HepG2 (cell line): ENCODE data around the gene UPK1A. TPM values are rescaled to one million over a fixed set of nuclear protein-coding genes. Genes with fewer than 3 reads are reported as not detected.

Experiments used
- FOXC1 ChIP-seq: sonication (generic); formaldehyde crosslinking; IDR thresholded peaks from 2 replicates; pipeline ENCODE4 v1.8.0; 2022; ENCODE audit warnings: mild to moderate bottlenecking, missing genetic modification reagents, borderline replicate concordance
- HNRNPK ChIP-seq: fragments of 200-400 bp; formaldehyde crosslinking; IDR thresholded peaks from 2 replicates; pipeline ENCODE4 v1.6.1; 2018; ENCODE audit warnings: low read length, low read depth, moderate library complexity, mild to moderate bottlenecking; ENCODE audit not compliant: poor library complexity, severe bottlenecking
- JUNB ChIP-seq: sonication (generic); formaldehyde crosslinking; IDR thresholded peaks from 2 replicates; pipeline ENCODE4 v1.8.0; 2022; ENCODE audit warnings: missing genetic modification reagents, mild to moderate bottlenecking, borderline replicate concordance
- MAF1 ChIP-seq: sonication (generic); formaldehyde crosslinking; IDR thresholded peaks from 2 replicates; pipeline ENCODE4 v1.5.0; 2020; ENCODE audit warnings: missing genetic modification reagents, borderline replicate concordance
- MTA3 ChIP-seq: sonication (generic); formaldehyde crosslinking; IDR thresholded peaks from 2 replicates; pipeline ENCODE4 v1.4.0; 2020; ENCODE audit warnings: missing genetic modification reagents
- RFX5 ChIP-seq: IDR thresholded peaks from 2 replicates; pipeline ENCODE4 v1.6.1; 2011; ENCODE audit warnings: low read depth, low read length, improper control_type of control experiment
- STAT5B ChIP-seq: sonication (generic); formaldehyde crosslinking; IDR thresholded peaks from 2 replicates; pipeline ENCODE4 v1.4.0; 2020; ENCODE audit warnings: missing genetic modification reagents
- ZNF136 ChIP-seq: sonication (generic); formaldehyde crosslinking; IDR thresholded peaks from 2 replicates; pipeline ENCODE4 v1.8.1; 2022; ENCODE audit warnings: low read depth, mild to moderate bottlenecking, moderate library complexity, missing genetic modification reagents
- ZNF235 ChIP-seq: sonication (generic); formaldehyde crosslinking; IDR thresholded peaks from 2 replicates; pipeline ENCODE4 v1.8.1; 2023; ENCODE audit warnings: mild to moderate bottlenecking, missing genetic modification reagents, borderline replicate concordance
- ZNF24 ChIP-seq: fragments of 450-650 bp; IDR thresholded peaks from 2 replicates; pipeline ENCODE4 v1.6.1; 2017; ENCODE audit warnings: antibody characterized with exemption, mild to moderate bottlenecking
- ZNF615 ChIP-seq: sonication (generic); formaldehyde crosslinking; IDR thresholded peaks from 2 replicates; pipeline ENCODE4 v1.5.0; 2020; ENCODE audit warnings: mild to moderate bottlenecking, missing genetic modification reagents, borderline replicate concordance
- polyA plus RNA-seq, 8 experiments: library from polyadenylated mRNA; depleted of rRNA in 3 of 8; stranded (reverse) in 7 of 8; unstranded in 1 of 8; fragments of >200 nt; fragmentation: Illumina TruSeq in 4 of 8; extraction: Trizol in 4 of 8; gene quantifications; 2 replicates each; pipeline versions ENCODE4 v1.2.1 to v1.2.3, GENCODE V29; 2011 to 2016; ENCODE audit warnings: low read depth in 4 of 8, missing spikeins in 1 of 8, mixed read lengths in 1 of 8; ENCODE audit not compliant: insufficient read depth in 1 of 8
- total RNA-seq, 5 experiments: library from RNA; depleted of rRNA; stranded (reverse); fragments of >200 nt; fragmentation: Illumina TruSeq; extraction: Trizol; gene quantifications; 2 replicates each; pipeline ENCODE4 v1.2.3, GENCODE V29; 2016; ENCODE audit warnings: low read depth in 1 of 5
- TF ChIP-seq, protein P1 (sequence below): sonication (generic); formaldehyde crosslinking; IDR thresholded peaks from 2 replicates; pipeline ENCODE4 v1.8.1; 2023; ENCODE audit warnings: mild to moderate bottlenecking, missing genetic modification reagents
- TF ChIP-seq, protein P2 (sequence below): sonication (generic); formaldehyde crosslinking; IDR thresholded peaks from 2 replicates; pipeline ENCODE4 v1.5.1; 2020; ENCODE audit warnings: mild to moderate bottlenecking, missing genetic modification reagents, moderate library complexity
- TF ChIP-seq, protein P3 (sequence below): sonication (generic); formaldehyde crosslinking; IDR thresholded peaks from 2 replicates; pipeline ENCODE4 v1.8.0; 2022; ENCODE audit warnings: missing genetic modification reagents, mild to moderate bottlenecking, moderate library complexity, borderline replicate concordance

The UPK1A gene
- total and polyA plus RNA-seq, 2 of the 13 experiments (the other 11 are each of a cell fraction or from before 2014, with no cell fraction given), result 2.9 TPM; not detected in 1

DNA sequence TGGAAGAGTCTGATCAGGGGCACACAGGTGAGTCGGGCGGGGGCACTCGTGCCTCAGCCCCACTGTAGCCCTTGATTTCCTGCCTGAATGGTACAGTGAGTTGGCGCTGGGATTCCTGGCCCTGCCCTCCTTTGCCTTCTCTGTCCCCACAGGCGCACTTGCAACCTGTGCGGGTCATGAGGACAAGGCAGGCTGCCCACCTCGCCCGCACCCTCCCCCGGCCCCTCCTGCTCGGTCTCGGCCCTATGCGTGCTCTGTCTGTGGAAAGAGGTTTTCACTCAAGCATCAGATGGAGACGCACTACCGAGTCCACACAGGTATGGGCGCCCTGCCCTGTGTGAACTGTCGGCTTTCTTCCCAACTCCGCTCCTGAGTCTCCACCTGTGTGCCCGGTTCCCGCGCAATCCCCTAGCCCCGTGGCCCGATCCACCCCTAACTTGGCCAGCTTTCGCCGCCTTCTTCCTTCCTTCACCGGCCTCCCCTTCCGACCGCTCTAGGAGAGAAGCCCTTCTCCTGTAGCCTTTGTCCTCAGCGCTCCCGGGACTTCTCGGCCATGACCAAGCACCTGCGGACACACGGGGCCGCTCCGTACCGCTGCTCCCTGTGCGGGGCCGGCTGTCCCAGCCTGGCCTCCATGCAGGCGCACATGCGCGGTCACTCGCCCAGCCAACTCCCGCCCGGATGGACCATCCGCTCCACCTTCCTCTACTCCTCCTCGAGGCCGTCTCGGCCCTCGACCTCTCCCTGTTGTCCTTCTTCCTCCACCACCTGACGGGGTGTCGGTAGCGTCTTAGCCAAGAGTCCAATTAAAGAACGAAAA, 49.9 kb downstream of the UPK1A start (continued):
- TF ChIP-seq, protein P1, sequence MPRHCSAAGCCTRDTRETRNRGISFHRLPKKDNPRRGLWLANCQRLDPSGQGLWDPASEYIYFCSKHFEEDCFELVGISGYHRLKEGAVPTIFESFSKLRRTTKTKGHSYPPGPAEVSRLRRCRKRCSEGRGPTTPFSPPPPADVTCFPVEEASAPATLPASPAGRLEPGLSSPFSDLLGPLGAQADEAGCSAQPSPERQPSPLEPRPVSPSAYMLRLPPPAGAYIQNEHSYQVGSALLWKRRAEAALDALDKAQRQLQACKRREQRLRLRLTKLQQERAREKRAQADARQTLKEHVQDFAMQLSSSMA (CRISPR knock-in tag), result no peak
- TF ChIP-seq RFX5, result no peak
- 0 out of 2 replicates have a peak, but pooled peaks have one; percentile 59 for TF ChIP-seq ZNF615 (CRISPR knock-in tag)
- peak; percentile 49; the same call in 1 of the 2 replicates for TF ChIP-seq ZNF136 (CRISPR knock-in tag)
- TF ChIP-seq HNRNPK, result no peak
- TF ChIP-seq ZNF235 (CRISPR knock-in tag), result no peak; the same call in 1 of the 2 replicates
- no peak for TF ChIP-seq ZNF24
- TF ChIP-seq STAT5B, result no peak
- TF ChIP-seq JUNB (CRISPR knock-in tag), result no peak
- no peak; the same call in none of the 2 replicates for TF ChIP-seq FOXC1 (CRISPR knock-in tag)
- TF ChIP-seq, protein P2, sequence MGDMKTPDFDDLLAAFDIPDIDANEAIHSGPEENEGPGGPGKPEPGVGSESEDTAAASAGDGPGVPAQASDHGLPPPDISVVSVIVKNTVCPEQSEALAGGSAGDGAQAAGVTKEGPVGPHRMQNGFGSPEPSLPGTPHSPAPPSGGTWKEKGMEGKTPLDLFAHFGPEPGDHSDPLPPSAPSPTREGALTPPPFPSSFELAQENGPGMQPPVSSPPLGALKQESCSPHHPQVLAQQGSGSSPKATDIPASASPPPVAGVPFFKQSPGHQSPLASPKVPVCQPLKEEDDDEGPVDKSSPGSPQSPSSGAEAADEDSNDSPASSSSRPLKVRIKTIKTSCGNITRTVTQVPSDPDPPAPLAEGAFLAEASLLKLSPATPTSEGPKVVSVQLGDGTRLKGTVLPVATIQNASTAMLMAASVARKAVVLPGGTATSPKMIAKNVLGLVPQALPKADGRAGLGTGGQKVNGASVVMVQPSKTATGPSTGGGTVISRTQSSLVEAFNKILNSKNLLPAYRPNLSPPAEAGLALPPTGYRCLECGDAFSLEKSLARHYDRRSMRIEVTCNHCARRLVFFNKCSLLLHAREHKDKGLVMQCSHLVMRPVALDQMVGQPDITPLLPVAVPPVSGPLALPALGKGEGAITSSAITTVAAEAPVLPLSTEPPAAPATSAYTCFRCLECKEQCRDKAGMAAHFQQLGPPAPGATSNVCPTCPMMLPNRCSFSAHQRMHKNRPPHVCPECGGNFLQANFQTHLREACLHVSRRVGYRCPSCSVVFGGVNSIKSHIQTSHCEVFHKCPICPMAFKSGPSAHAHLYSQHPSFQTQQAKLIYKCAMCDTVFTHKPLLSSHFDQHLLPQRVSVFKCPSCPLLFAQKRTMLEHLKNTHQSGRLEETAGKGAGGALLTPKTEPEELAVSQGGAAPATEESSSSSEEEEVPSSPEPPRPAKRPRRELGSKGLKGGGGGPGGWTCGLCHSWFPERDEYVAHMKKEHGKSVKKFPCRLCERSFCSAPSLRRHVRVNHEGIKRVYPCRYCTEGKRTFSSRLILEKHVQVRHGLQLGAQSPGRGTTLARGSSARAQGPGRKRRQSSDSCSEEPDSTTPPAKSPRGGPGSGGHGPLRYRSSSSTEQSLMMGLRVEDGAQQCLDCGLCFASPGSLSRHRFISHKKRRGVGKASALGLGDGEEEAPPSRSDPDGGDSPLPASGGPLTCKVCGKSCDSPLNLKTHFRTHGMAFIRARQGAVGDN (CRISPR knock-in tag), result peak; percentile 98
- TF ChIP-seq, protein P3, sequence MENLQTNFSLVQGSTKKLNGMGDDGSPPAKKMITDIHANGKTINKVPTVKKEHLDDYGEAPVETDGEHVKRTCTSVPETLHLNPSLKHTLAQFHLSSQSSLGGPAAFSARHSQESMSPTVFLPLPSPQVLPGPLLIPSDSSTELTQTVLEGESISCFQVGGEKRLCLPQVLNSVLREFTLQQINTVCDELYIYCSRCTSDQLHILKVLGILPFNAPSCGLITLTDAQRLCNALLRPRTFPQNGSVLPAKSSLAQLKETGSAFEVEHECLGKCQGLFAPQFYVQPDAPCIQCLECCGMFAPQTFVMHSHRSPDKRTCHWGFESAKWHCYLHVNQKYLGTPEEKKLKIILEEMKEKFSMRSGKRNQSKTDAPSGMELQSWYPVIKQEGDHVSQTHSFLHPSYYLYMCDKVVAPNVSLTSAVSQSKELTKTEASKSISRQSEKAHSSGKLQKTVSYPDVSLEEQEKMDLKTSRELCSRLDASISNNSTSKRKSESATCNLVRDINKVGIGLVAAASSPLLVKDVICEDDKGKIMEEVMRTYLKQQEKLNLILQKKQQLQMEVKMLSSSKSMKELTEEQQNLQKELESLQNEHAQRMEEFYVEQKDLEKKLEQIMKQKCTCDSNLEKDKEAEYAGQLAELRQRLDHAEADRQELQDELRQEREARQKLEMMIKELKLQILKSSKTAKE (CRISPR knock-in tag), result no peak
- TF ChIP-seq MTA3 (CRISPR knock-in tag), result no peak
- no peak for TF ChIP-seq MAF1
